GM19467 (cell line): ENCODE measurements around the gene FAM81A.
"Not testable (repeated sequence)": the region's sequence is repeated elsewhere in the genome, so short reads cannot be mapped to it uniquely, and the experiment has no call there.

ENCODE experiments used
- ATAC-seq: cut with Tn5 transposase; IDR thresholded peaks from one replicate; pipeline ENCODE4 v1.9.1; 2021; ENCODE audit warnings: mild to moderate bottlenecking, moderate library complexity; ENCODE audit not compliant: unreplicated experiment

Gene FAM81A

GRCh38 chr15:59484399-59484798 is 46.4 kb downstream of the FAM81A start:
- ATAC-seq, result no peak

- no peak for ATAC-seq
These were observed 47.0 kb downstream of the FAM81A start for GRCh38 chr15:59485036-59485435.

GRCh38 chr15:59489485-59489884 is 51.5 kb downstream of the FAM81A start:
- not testable (repeated sequence) for ATAC-seq

- no peak for ATAC-seq
These were observed 53.1 kb downstream of the FAM81A start for GRCh38 chr15:59491062-59491461.

- no peak for ATAC-seq
These were observed 54.7 kb downstream of the FAM81A start for GRCh38 chr15:59492389-59493377.

- no peak for ATAC-seq
These were observed 63.6 kb downstream of the FAM81A start for GRCh38 chr15:59501597-59501996.

- no peak for ATAC-seq
These were observed 77.2 kb downstream of the FAM81A start for GRCh38 chr15:59515190-59515589.

GRCh38 chr15:59516655-59517461 is 78.9 kb downstream of the FAM81A start:
- ATAC-seq, result no peak

GRCh38 chr15:59519329-59519728 is 81.3 kb downstream of the FAM81A start:
- ATAC-seq, result no peak

GRCh38 chr15:59521443-59521842 is 83.5 kb downstream of the FAM81A start:
- no peak for ATAC-seq

- ATAC-seq, result no peak
These were observed 85.0 kb downstream of the FAM81A start for GRCh38 chr15:59522988-59523461.

- no peak for ATAC-seq
These were observed 85.7 kb downstream of the FAM81A start for GRCh38 chr15:59523702-59524101.

GRCh38 chr15:59524331-59524731 is 86.3 kb downstream of the FAM81A start:
- no peak for ATAC-seq

GRCh38 chr15:59526466-59526865 is 88.5 kb downstream of the FAM81A start:
- not testable (repeated sequence) for ATAC-seq

GRCh38 chr15:59528429-59528828 is 90.4 kb downstream of the FAM81A start:
- no peak for ATAC-seq

- no peak for ATAC-seq
These were observed 91.0 kb downstream of the FAM81A start for GRCh38 chr15:59528961-59529402.

- ATAC-seq, result no peak
These were observed 93.2 kb downstream of the FAM81A start for GRCh38 chr15:59531066-59531675.

GRCh38 chr15:59532770-59533379 is 94.9 kb downstream of the FAM81A start:
- no peak for ATAC-seq

GRCh38 chr15:59536553-59536952 is 98.6 kb downstream of the FAM81A start:
- no peak for ATAC-seq

GRCh38 chr15:59537403-59537802 is 99.4 kb downstream of the FAM81A start:
- no peak for ATAC-seq

- ATAC-seq, result no peak
These were observed 100.5 kb downstream of the FAM81A start for GRCh38 chr15:59538494-59538893.
